Large intestine (tissue), 3 donors: ENCODE data around the gene RYR2. TPM values are rescaled to one million over a fixed set of nuclear protein-coding genes. Genes with fewer than 3 reads are reported as not detected.
"Not testable (repeated sequence)": the region's sequence is repeated elsewhere in the genome, so short reads cannot be mapped to it uniquely, and the experiment has no call there.

ENCODE experiments used
- DNase-seq, 2 donors: peaks; one replicate each; pipeline versions ENCODE4 v3.0.0 to v3.0.0-alpha.2; 2013
- H3K27ac ChIP-seq: one replicate; pipeline ENCODE4 v1.5.1; 2013; ENCODE audit warnings: low read length
- H3K27me3 ChIP-seq: 2 replicates; pipeline ENCODE4 v1.6.1; 2013; ENCODE audit warnings: low read length; ENCODE audit not compliant: control insufficient read depth, insufficient read depth
- H3K36me3 ChIP-seq: 2 replicates; pipeline ENCODE4 v1.6.1; 2013; ENCODE audit warnings: low read length; ENCODE audit not compliant: control insufficient read depth, insufficient read depth
- H3K4me1 ChIP-seq: one replicate; pipeline ENCODE4 v1.6.1; 2013; ENCODE audit warnings: low read length; ENCODE audit not compliant: control insufficient read depth, insufficient read depth
- H3K4me3 ChIP-seq: one replicate; pipeline ENCODE4 v1.5.1; 2013; ENCODE audit warnings: low read length
- H3K9me3 ChIP-seq: one replicate; pipeline ENCODE4 v1.6.1; 2013; ENCODE audit warnings: mild to moderate bottlenecking, low read depth, low read length, moderate library complexity; ENCODE audit not compliant: control insufficient read depth
- WGBS: methylation state at CpG from one replicate; pipeline ENCODE4 v1.1.5; 2013; ENCODE audit warnings: low lambda C conversion rate; ENCODE audit not compliant: insufficient coverage; 5-methylcytosine and 5-hydroxymethylcytosine counted together
- polyA plus RNA-seq: library from polyadenylated mRNA; unstranded; fragments of 120-200 nt; gene quantifications from one replicate; pipeline ENCODE4 v1.2.1, GENCODE V29; 2013

RYR2 gene
- polyA plus RNA-seq, 1 donor, result 4.3 TPM

DNA sequence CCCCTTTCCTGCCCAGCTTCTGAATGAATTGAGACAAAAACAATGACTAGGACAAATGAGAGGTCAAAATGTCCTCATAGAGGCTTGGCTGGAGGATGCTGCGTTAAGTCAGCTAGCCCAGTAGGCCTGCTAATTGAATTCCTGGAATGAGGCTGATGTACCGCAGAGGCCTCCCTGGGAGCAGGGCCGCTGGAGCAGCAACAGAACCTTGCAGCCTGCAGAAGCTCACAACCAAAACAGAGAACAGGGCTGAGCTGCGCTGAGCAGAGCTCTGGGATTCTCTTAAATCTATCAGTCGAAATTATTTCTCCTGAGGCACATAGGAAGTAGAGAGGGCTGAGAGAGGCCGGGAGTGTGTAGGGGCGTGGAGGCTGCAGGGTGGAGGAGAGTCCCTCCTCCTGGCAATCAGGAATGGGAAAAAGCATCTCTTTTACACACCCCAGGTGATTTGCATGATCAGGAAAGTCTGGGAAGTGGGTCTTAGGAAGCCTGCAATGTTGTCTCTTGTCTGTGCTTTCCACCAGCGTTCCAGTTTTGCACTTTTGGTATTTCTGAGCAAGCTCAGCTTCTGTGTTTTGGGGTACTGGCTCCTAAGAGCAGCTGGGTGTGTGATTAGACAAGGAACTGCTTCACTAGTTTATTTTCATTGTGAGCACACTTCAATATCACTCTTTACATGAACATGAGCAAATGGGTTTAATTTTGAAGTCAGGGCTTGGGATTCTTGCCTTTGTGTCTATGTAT lies 66.5 kb downstream of the RYR2 start:
- Histone ChIP-seq H3K9me3 (no peaks in the 10 kb centered on the region), H3K36me3 (no peaks in the 10 kb centered on the region), H3K4me1 (no peaks in the 10 kb centered on the region), H3K27ac (no peak overlapping the region), H3K4me3 (no peak overlapping the region), H3K27me3 (no peaks in the 10 kb centered on the region)
- DNase-seq, result no peak
- WGBS, result 80% methylated on average over 1 of the region's 8 CpGs

DNA sequence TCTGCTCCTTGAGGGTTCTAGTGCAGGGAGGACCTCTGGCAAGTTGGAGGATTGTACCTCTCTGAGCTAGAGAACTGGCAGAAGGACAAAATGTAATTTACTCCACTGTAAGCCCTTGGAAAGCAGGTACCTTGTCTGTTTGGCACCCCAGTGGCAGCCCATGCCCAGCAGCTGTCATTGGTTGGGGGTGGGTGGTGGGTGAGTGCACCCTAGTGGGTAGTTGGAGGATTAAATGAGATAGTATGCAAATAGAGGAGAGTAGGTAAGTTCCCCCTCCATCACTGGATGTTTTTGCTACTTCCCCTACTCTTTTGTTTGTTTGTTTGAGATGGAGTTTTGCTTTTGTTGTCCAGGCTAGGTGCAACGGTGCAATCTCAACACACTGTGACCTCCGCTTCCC lies 69.8 kb downstream of the RYR2 start:
- DNase-seq, result no peak
- Histone ChIP-seq H3K27ac (no peak overlapping the region), H3K27me3 (no peaks in the 10 kb centered on the region), H3K4me3 (no peak overlapping the region), H3K36me3 (no peaks in the 10 kb centered on the region), H3K4me1 (no peaks in the 10 kb centered on the region), H3K9me3 (no peaks in the 10 kb centered on the region)
- WGBS, result no CpG with 5 or more reads among the region's 2 CpGs

DNA sequence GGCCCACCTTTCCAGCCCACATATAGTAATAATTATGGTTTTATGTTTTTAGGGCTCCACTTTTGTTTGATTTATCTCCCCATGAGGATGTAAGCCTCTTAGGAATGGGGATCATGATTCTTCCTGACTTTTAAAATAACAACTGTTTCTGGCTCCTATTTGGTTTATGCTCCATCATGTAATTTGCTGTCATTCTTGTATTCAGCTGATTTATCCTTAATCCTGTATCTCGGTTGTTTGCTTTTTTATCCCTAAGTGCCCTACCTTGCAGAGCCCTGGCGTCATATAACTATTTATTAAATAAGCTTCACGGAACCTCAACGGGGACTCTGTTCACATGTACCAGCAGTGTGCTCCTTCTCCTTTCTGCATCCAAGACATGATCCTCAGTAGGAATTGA lies 70.7 kb downstream of the RYR2 start:
- Histone ChIP-seq H3K27ac (no peak overlapping the region), H3K4me3 (no peak overlapping the region), H3K9me3 (no peaks in the 10 kb centered on the region), H3K27me3 (no peaks in the 10 kb centered on the region), H3K4me1 (no peaks in the 10 kb centered on the region), H3K36me3 (no peaks in the 10 kb centered on the region)
- WGBS, result 46% methylated on average over 2 of the region's 4 CpGs
- no peak for DNase-seq

DNA sequence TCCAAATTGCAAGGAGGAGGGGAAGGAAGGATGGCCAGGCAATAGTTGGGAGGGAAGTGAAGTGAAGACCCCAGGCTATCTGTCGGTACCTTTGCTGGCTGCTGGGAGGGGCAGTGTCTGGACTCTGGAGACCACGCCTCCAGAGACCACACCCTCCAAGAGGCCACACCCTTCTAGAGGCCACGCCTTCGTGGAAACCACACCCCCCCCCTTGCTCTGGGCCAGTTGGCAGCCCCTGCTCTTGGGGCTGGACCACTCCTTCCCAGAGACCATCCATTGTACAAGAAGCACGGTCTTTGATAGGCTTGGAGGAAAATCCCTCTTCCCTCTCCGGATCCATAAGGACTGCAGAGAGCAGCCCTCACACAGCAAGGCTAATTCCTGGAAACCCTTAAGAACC lies 73.1 kb downstream of the RYR2 start:
- Histone ChIP-seq H3K4me3 (no peak overlapping the region), H3K36me3 (no peaks in the 10 kb centered on the region), H3K27me3 (no peaks in the 10 kb centered on the region), H3K9me3 (no peaks in the 10 kb centered on the region), H3K4me1 (no peaks in the 10 kb centered on the region), H3K27ac (no peak overlapping the region)
- WGBS, result no CpG with 5 or more reads among the region's 6 CpGs
- no peak for DNase-seq

DNA sequence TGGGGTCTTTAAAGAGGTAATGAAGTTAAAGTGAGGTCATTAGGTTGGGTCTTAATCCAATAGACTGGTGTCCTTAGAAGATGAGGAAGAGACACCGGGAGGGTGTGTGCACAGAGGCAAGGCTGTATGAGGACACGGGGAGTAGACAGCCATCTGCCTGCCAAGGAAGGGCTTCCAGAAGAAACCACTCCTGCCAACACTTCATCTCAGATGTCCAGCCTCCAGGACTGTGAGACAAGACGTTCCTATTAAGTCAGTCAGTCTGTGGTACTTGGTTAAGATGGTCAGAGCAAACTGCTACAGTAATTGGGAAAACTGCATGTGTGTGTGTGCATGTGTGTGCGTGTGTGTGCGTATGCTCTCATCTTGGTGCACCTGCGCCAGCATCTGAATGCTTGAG lies 77.1 kb downstream of the RYR2 start:
- Histone ChIP-seq H3K4me3 (no peak overlapping the region), H3K27me3 (no peaks in the 10 kb centered on the region), H3K4me1 (no peaks in the 10 kb centered on the region), H3K36me3 (no peaks in the 10 kb centered on the region), H3K27ac (no peak overlapping the region), H3K9me3 (no peaks in the 10 kb centered on the region)
- WGBS, result 83% methylated on average over 1 of the region's 6 CpGs
- DNase-seq, result no peak

DNA sequence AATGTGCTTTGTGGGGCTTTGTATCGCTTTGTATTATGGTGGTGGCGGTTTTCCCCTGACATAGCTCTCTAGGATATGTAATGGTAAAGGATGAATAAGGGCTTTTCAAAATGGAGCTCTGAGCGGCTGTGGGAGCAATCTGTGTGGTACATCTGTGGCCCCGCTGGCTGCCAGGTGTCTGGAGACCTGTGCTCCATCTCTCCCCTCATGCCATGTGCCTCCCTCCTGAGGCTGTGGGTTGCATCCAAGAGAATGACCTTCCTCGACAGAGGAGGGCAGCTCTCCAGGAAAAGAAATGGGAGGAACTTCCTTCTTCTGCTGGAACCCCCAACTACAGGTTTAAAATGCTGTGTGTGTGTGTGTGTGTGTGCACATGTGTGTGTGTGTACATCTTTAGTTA lies 78.7 kb downstream of the RYR2 start:
- no peaks in the 10 kb centered on the region for H3K4me1 ChIP-seq
- DNase-seq, result no peak
- WGBS, result no CpG with 5 or more reads among the region's 5 CpGs

DNA sequence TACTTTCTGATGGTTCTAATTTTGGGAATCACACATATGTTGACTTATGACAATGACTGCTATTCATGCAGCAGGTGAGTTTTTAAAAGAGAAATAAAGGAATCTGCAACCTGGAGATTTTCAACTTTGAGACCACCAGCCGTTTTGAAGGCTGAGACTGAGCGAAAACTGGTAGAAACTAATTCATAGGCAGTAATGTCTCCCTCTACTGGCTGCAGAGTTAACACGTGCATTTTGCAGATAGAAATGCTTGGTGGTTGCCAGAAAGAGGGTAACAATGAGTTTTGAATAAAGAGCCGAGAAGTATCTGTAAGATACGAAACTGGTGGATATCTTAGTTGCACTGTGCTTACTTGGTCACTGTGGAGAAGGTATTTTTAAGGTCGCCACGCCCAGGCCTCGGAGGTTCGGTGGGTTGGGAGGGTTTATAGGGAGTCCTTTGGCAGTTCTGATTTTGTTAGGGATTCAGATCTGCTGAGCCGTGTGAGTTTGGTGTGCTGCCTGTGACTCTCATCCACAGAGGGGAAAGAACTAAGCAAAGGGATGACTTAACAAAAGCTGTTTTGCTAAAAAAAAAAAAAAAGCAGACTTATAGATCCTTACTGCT lies 83.0 kb downstream of the RYR2 start:
- DNase-seq, result no peak
- no peak overlapping the region for H3K4me3 ChIP-seq
- H3K9me3 ChIP-seq, result peaks cover 6% of the 10 kb centered on the region
- 100% methylated on average over 2 of the region's 10 CpGs for WGBS
- H3K36me3 ChIP-seq, result no peaks in the 10 kb centered on the region
- H3K27me3 ChIP-seq, result no peaks in the 10 kb centered on the region
- H3K4me1 ChIP-seq, result no peaks in the 10 kb centered on the region
- H3K27ac ChIP-seq, result no peak overlapping the region

More for the DNA sequence above, 78.7 kb downstream of the RYR2 start:
- no peak overlapping the region for H3K27ac ChIP-seq
- H3K4me3 ChIP-seq, result no peak overlapping the region
- H3K36me3 ChIP-seq, result no peaks in the 10 kb centered on the region
- H3K9me3 ChIP-seq, result no peaks in the 10 kb centered on the region
- no peaks in the 10 kb centered on the region for H3K27me3 ChIP-seq

DNA sequence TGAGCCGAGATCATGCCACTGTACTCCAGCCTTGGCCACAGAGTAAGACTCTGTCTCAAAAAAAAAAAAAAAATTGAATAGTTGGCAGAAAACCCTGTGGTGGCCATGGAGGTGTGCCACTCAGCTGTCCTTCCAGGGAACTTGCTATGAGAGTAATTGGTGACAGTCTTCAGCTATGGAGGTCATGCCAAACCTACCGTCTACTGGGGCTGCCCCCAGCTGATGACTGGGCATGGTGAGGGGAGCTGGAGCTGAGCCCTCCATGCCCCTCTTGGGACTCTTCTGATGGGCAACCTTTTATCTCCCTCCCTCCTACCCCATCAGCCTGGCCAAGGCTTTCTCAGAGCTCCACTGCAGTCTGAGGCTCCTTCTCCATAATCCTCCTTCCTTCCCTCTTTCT lies 84.2 kb downstream of the RYR2 start:
- H3K4me3 ChIP-seq, result no peak overlapping the region
- no peak for DNase-seq
- H3K36me3 ChIP-seq, result no peaks in the 10 kb centered on the region
- no peaks in the 10 kb centered on the region for H3K4me1 ChIP-seq
- no peak overlapping the region for H3K27ac ChIP-seq
- H3K27me3 ChIP-seq, result no peaks in the 10 kb centered on the region
- peaks cover 6% of the 10 kb centered on the region for H3K9me3 ChIP-seq
- no CpG with 5 or more reads among the region's 2 CpGs for WGBS

DNA sequence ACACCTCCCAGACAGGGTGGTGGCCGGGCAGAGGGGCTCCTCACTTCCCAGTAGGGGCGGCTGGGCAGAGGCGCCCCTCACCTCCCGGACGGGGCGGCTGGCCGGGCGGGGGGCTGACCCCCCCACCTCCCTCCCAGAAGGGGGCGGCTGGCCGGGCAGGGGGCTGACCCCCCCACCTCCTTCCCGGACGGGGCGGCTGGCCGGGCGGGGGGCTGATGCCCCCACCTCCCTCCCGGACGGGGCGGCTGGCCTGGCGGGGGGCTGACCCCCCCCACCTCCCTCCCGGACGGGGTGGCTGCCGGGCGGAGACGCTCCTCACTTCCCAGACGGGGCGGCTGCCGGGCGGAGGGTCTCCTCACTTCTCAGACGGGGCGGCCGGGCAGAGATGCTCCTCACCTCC lies 85.3 kb downstream of the RYR2 start:
- not testable (repeated sequence) for H3K27ac ChIP-seq, H3K36me3 ChIP-seq
- no CpG with 5 or more reads among the region's 31 CpGs for WGBS

DNA sequence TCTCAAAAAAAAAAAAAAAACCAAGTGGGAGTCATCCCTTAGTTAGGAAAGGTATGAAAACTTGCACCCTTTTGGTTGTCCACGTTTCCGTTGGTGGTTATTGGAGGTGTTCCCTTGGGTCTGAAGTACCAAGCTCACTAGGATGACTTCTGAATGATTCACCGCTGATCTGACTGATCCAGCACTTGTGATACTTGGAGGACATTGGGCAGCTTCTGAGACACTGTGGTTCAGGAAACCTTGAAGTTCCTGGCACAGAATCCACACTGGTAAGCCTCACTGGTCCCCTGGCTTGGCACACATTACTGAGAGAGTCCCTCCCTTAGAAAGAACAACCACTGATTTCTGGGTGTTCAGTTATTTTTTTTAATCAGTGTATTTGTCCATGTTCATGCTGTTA lies 91.9 kb downstream of the RYR2 start:
- WGBS, result no CpG with 5 or more reads among the region's 3 CpGs
- H3K9me3 ChIP-seq, result no peaks in the 10 kb centered on the region
- no peak for DNase-seq
- H3K27ac ChIP-seq, result no peak overlapping the region
- H3K27me3 ChIP-seq, result no peaks in the 10 kb centered on the region
- no peak overlapping the region for H3K4me3 ChIP-seq
- H3K36me3 ChIP-seq, result no peaks in the 10 kb centered on the region
- H3K4me1 ChIP-seq, result no peaks in the 10 kb centered on the region

More for the DNA sequence above, 85.3 kb downstream of the RYR2 start:
- not testable (repeated sequence) for H3K4me3 ChIP-seq, H3K27me3 ChIP-seq, H3K4me1 ChIP-seq, H3K9me3 ChIP-seq, DNase-seq

DNA sequence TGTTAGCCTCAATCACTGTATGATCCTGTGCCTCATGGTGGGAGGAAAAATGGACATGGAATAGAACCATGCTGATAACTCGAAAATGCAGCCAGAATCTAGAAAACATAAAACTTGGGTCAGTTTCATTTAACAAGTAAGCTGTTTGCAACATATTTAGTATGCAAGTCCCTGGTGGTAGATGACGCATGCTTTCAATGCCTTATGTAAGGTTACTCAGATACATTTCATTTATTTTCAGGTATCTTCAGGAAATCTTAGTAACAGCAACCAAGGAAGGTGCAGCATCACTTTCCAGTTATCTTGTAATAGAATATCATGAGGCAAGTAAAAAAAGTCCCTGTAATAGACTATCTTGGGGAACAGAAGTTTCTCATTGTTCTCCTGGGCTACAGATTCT lies 92.9 kb downstream of the RYR2 start:
- 100% methylated on average over 2 of the region's 2 CpGs for WGBS

More for the DNA sequence above, 92.9 kb downstream of the RYR2 start:
- Histone ChIP-seq H3K9me3 (no peaks in the 10 kb centered on the region), H3K4me1 (no peaks in the 10 kb centered on the region), H3K4me3 (no peak overlapping the region), H3K27ac (no peak overlapping the region), H3K27me3 (no peaks in the 10 kb centered on the region), H3K36me3 (no peaks in the 10 kb centered on the region)
- no peak for DNase-seq
